SH-SY5Y (cell line): ENCODE results near the gene NPPC.

Experiments
- GATA2 ChIP-seq: IDR thresholded peaks from 2 replicates; pipeline ENCODE4 v1.6.1; 2011; ENCODE audit warnings: mild to moderate bottlenecking, low read depth, low read length
- GATA3 ChIP-seq: IDR thresholded peaks from 2 replicates; pipeline ENCODE4 v1.6.1; 2011; ENCODE audit warnings: low read depth, mild to moderate bottlenecking, low read length, moderate library complexity

GRCh38 chr2:231894566-231895380 is 31.4 kb downstream of the NPPC start:
- TF ChIP-seq GATA2 (no peak), GATA3 (no peak)
